DOHH2 (cell line): Measurements from ENCODE around the gene MALAT1.

Experiments used
- H3F3A ChIP-seq: fragments of 200-600 bp; sonication (generic), shearing (Covaris generic); 2 replicates; pipeline ENCODE4 v1.6.0; 2016; ENCODE audit warnings: antibody characterized with exemption, mild to moderate bottlenecking; ENCODE audit not compliant: control insufficient read depth, insufficient read depth
- H3K27ac ChIP-seq: fragments of 200-600 bp; sonication (generic); 2 replicates; pipeline ENCODE4 v1.5.1; 2014; ENCODE audit warnings: low read depth, mild to moderate bottlenecking, low read length, moderate library complexity
- H3K27me3 ChIP-seq: fragments of 200-600 bp; sonication (generic); 2 replicates; pipeline ENCODE4 v1.6.1; 2014; ENCODE audit warnings: mild to moderate bottlenecking, low read length, mixed read lengths; ENCODE audit not compliant: control insufficient read depth
- H3K36me3 ChIP-seq: fragments of 200-600 bp; sonication (generic); 2 replicates; pipeline ENCODE4 v1.6.1; 2014; ENCODE audit warnings: mild to moderate bottlenecking, low read length, moderate library complexity, mixed read lengths; ENCODE audit not compliant: control insufficient read depth
- H3K4me1 ChIP-seq: fragments of 200-600 bp; sonication (generic); 2 replicates; pipeline ENCODE4 v1.6.1; 2014; ENCODE audit warnings: mild to moderate bottlenecking, low read length, mixed read lengths; ENCODE audit not compliant: control insufficient read depth
- H3K4me2 ChIP-seq: fragments of 200-600 bp; sonication (generic); 2 replicates; pipeline ENCODE4 v1.6.0; 2014; ENCODE audit warnings: mild to moderate bottlenecking, low read length, moderate library complexity
- H3K4me3 ChIP-seq: fragments of 200-600 bp; sonication (generic); 2 replicates; pipeline ENCODE4 v1.5.1; 2014; ENCODE audit warnings: mild to moderate bottlenecking, low read length, mixed read lengths
- H3K79me2 ChIP-seq: fragments of 200-600 bp; sonication (generic); 2 replicates; pipeline ENCODE4 v1.6.1; 2014; ENCODE audit warnings: mild to moderate bottlenecking, low read length, mixed read lengths; ENCODE audit not compliant: control insufficient read depth
- H3K9me2 ChIP-seq: fragments of 200-600 bp; sonication (generic); replicated peaks from 2 replicates; pipeline ENCODE4 v1.6.1; 2014; ENCODE audit warnings: mild to moderate bottlenecking, low read length, mixed read lengths; ENCODE audit not compliant: control insufficient read depth
- H3K9me3 ChIP-seq: fragments of 200-600 bp; sonication (generic); 2 replicates; pipeline ENCODE4 v1.6.1; 2014; ENCODE audit warnings: antibody characterized with exemption, low read length, mixed read lengths; ENCODE audit not compliant: control insufficient read depth, insufficient read depth
- H4K20me1 ChIP-seq: fragments of 200-600 bp; sonication (generic); 2 replicates; pipeline ENCODE4 v1.6.0; 2014; ENCODE audit warnings: low read depth, mild to moderate bottlenecking, antibody characterized with exemption, low read length, moderate library complexity; ENCODE audit not compliant: control insufficient read depth, insufficient read depth
- EZH2phosphoT487 ChIP-seq: fragments of 200-600 bp; sonication (generic); IDR thresholded peaks from 2 replicates; pipeline ENCODE4 v1.6.1; 2017; ENCODE audit warnings: borderline replicate concordance, mild to moderate bottlenecking, antibody characterized with exemption, low read length, moderate library complexity, mixed read lengths
- TF ChIP-seq, protein P1 (sequence below): fragments of 200-600 bp; sonication (generic); IDR thresholded peaks from one replicate; pipeline ENCODE4 v1.5.1; 2014; ENCODE audit warnings: antibody characterized with exemption, mild to moderate bottlenecking, low read depth, low read length; ENCODE audit not compliant: poor library complexity, severe bottlenecking

Gene MALAT1

DNA sequence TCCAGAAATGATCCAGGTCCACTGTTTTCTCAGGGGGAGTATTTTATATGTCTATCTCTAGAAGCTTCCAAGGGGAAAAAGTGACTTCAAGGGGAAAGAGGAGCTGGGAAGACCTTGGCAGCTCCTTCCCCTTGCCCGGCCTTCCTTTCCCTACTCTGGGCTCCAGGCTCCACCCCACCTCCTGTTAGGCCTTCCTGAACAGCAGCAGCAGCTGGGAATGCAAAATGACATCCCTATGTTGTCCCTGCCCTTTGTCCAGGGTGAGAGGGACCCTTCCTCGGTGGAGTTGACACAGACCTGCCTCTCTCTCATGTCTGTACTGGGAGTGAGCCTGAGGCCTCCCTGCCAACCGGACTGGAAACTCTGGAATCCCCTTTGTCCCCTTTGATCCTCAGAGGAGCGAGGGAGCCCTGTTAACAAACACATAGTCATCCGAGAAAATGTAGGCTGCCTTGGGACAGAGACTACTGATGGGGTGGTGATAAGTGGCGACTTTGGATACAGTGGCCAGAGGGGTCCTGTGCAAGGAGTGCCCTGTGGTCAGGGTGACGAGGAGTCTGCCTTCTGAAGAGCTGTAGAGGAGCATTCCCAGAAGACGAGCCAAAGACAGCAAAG lies 9.0 kb upstream of the MALAT1 start:
- Histone ChIP-seq H3K79me2 (peaks cover 7% of the 10 kb centered on the region; the same call in 1 of the 2 replicates), H3K9me3 (no peaks in the 10 kb centered on the region), H3F3A (peaks cover 14% of the 10 kb centered on the region), H3K4me1 (peaks cover 86% of the 10 kb centered on the region), H3K4me3 (no peak overlapping the region), H3K27ac (no peak overlapping the region), H3K36me3 (no peaks in the 10 kb centered on the region), H4K20me1 (no peaks in the 10 kb centered on the region), H3K9me2 (no peaks in the 10 kb centered on the region), H3K4me2 (no peak overlapping the region), H3K27me3 (no peaks in the 10 kb centered on the region)
- no peak for TF ChIP-seq EZH2phosphoT487
- TF ChIP-seq, protein P1, sequence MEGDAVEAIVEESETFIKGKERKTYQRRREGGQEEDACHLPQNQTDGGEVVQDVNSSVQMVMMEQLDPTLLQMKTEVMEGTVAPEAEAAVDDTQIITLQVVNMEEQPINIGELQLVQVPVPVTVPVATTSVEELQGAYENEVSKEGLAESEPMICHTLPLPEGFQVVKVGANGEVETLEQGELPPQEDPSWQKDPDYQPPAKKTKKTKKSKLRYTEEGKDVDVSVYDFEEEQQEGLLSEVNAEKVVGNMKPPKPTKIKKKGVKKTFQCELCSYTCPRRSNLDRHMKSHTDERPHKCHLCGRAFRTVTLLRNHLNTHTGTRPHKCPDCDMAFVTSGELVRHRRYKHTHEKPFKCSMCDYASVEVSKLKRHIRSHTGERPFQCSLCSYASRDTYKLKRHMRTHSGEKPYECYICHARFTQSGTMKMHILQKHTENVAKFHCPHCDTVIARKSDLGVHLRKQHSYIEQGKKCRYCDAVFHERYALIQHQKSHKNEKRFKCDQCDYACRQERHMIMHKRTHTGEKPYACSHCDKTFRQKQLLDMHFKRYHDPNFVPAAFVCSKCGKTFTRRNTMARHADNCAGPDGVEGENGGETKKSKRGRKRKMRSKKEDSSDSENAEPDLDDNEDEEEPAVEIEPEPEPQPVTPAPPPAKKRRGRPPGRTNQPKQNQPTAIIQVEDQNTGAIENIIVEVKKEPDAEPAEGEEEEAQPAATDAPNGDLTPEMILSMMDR, result no peak

DNA sequence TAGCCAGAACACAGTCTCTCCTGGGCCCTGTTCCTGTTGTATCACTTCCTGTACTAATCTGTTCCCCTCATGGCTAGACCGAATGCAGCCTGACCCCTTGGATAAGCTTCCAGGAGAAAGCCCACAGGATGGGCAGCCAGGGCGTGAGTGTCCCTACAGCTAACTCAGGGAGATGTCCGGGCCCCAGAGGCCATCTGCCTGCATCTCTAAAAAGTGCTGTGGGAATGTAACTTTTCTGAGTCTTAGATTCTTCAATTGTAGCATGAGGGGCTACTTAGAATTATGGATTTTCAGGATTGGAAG lies 7.7 kb upstream of the MALAT1 start:
- peaks cover 11% of the 10 kb centered on the region for H3K79me2 ChIP-seq
- no peaks in the 10 kb centered on the region for H3K27me3 ChIP-seq
- H3K36me3 ChIP-seq, result no peaks in the 10 kb centered on the region
- peaks cover 11% of the 10 kb centered on the region for H3F3A ChIP-seq
- H3K27ac ChIP-seq, result peak overlapping the region; percentile 79
- H3K9me3 ChIP-seq, result no peaks in the 10 kb centered on the region
- peak overlapping the region; percentile 72 for H3K4me2 ChIP-seq
- H3K4me1 ChIP-seq, result peaks cover 95% of the 10 kb centered on the region
- H3K9me2 ChIP-seq, result no peaks in the 10 kb centered on the region
- no peak for TF ChIP-seq EZH2phosphoT487
- TF ChIP-seq, protein P1, result no peak
- no peaks in the 10 kb centered on the region for H4K20me1 ChIP-seq
- peak overlapping the region; percentile 55 for H3K4me3 ChIP-seq

DNA sequence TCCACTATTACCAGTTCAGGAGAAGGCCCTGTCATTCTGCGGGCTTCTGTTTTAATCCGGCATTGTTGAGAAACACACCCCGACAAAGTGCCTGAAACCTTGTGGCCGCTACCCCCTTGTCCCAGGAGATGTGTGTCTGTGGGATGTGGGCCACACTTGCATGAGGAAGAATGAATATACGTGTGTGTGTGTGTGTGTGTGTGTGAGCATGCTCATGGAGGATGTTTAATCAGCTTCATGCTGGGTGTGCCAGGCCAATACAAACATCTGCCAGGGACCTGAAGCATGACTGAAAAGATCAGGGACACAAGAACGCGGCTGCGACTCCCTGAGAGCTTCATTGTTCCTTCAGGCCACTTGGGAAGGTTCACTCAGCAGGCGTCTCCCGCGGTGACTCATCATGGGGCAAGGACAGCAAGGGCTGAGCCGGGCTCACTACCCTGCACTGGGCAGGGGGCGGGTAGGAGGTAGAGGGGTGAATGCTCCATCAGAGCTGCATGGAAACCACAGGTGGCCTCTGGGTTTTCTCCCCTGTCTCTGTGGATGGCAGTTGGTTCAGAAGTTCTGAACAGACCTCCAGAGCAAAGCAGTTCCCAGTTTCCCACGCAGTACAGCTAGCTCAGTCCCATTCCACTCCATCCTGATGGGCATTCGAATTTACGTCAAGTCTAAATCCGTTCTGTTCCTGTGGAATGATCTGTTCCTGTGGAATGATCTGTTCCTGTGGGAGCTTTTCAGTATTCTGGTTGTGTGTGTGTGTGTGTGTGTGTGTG lies 7.0 kb upstream of the MALAT1 start:
- Histone ChIP-seq H3F3A (peaks cover 11% of the 10 kb centered on the region), H3K4me3 (peak overlapping the region; percentile 55), H3K4me1 (peaks cover 97% of the 10 kb centered on the region)

More for the DNA sequence above, 7.0 kb upstream of the MALAT1 start:
- peak overlapping the region; percentile 72 for H3K4me2 ChIP-seq
- peaks cover 16% of the 10 kb centered on the region for H3K79me2 ChIP-seq
- no peaks in the 10 kb centered on the region for H3K36me3 ChIP-seq
- H4K20me1 ChIP-seq, result no peaks in the 10 kb centered on the region
- H3K27me3 ChIP-seq, result no peaks in the 10 kb centered on the region
- no peaks in the 10 kb centered on the region for H3K9me3 ChIP-seq
- peak overlapping the region; percentile 79 for H3K27ac ChIP-seq
- H3K9me2 ChIP-seq, result no peaks in the 10 kb centered on the region
- TF ChIP-seq, protein P1, result no peak
- TF ChIP-seq EZH2phosphoT487, result no peak
